CD4-positive, alpha-beta T cell (primary cell): ENCODE results near the gene ATP13A2. TPM values are rescaled to one million over a fixed set of nuclear protein-coding genes. Genes with fewer than 3 reads are reported as not detected.

Source experiments
- ATAC-seq: fragments of 200-7000 bp; cut with Tn5 transposase; one replicate; pipeline ENCODE4 v1.10.0; 2022; ENCODE audit warnings: mild to moderate bottlenecking; ENCODE audit not compliant: poor library complexity
- CTCF ChIA-PET: fragments of 350-600 bp; sonication (Branson Sonifier 250); formaldehyde crosslinking; loops from one replicate; lab custom pipeline; 2021; ENCODE audit warnings: antibody characterized with exemption, inconsistent platforms; lab: Charles Lee
- POLR2A ChIA-PET: fragments of 350-600 bp; sonication (Branson Sonifier 250); formaldehyde crosslinking; loops from one replicate; lab custom pipeline; 2021; ENCODE audit warnings: antibody characterized with exemption, inconsistent platforms; lab: Charles Lee
- DNase-seq, 14 experiments: peaks; one replicate each; pipeline ENCODE4 v3.0.0-alpha.2; 2013 to 2020; ENCODE audit warnings: mixed read lengths in 2 of 14
- H3K27ac ChIP-seq, 2 donors: one replicate each; pipeline versions ENCODE4 v1.5.1 to v1.7.0; 2013; ENCODE audit warnings: low read length in 2 of 2, low read depth in 1 of 2, mild to moderate bottlenecking in 1 of 2
- H3K27me3 ChIP-seq, 2 experiments: 1 replicate in 1 of 2; 2 replicates in 1 of 2; pipeline versions ENCODE4 v1.6.1 to v1.7.0; 2013; ENCODE audit warnings: low read length in 2 of 2, control low read depth in 1 of 2, mild to moderate bottlenecking in 1 of 2, moderate library complexity in 1 of 2; ENCODE audit not compliant: insufficient read depth in 2 of 2, control insufficient read depth in 1 of 2
- H3K36me3 ChIP-seq: one replicate; pipeline ENCODE4 v1.6.1; 2013; ENCODE audit warnings: low read length, control low read depth; ENCODE audit not compliant: insufficient read depth
- H3K4me1 ChIP-seq: one replicate; pipeline ENCODE4 v1.6.1; 2013; ENCODE audit warnings: low read length, control low read depth; ENCODE audit not compliant: insufficient read depth
- H3K4me3 ChIP-seq: one replicate; pipeline ENCODE4 v1.5.1; 2013; ENCODE audit warnings: mild to moderate bottlenecking, low read length, moderate library complexity
- H3K9me3 ChIP-seq, 2 experiments: 1 replicate in 1 of 2; 2 replicates in 1 of 2; pipeline versions ENCODE4 v1.6.1 to v1.7.0; 2013; ENCODE audit warnings: low read length in 2 of 2, mild to moderate bottlenecking in 2 of 2, control low read depth in 1 of 2, moderate library complexity in 1 of 2; ENCODE audit not compliant: control insufficient read depth in 1 of 2, insufficient read depth in 1 of 2
- H3K27ac Mint-ChIP-seq: one replicate; pipeline ENCODE4 v1.8.0; 2020; ENCODE audit warnings: mixed read lengths
- H3K27me3 Mint-ChIP-seq: one replicate; pipeline ENCODE4 v1.8.0; 2021; ENCODE audit warnings: mixed read lengths
- H3K36me3 Mint-ChIP-seq: one replicate; pipeline ENCODE4 v1.8.0; 2021; ENCODE audit warnings: low read depth, mixed read lengths
- H3K4me1 Mint-ChIP-seq: one replicate; pipeline ENCODE4 v1.8.0; 2021; ENCODE audit warnings: low read depth, mixed read lengths
- H3K4me3 Mint-ChIP-seq: one replicate; pipeline ENCODE4 v1.8.0; 2020; ENCODE audit warnings: mild to moderate bottlenecking, mixed read lengths
- H3K9me3 Mint-ChIP-seq: one replicate; pipeline ENCODE4 v1.8.0; 2020; ENCODE audit warnings: mixed read lengths
- intact Hi-C, 2 experiments: fragments of 100-400 bp; cut with DNase I in 1 of 2; cut with micrococcal nuclease in 1 of 2; formaldehyde crosslinking; loops; one replicate each; pipeline versions ENCODE4 v1.15.1 to v1.9.0; 2023 to 2025; cut with DNase I, micrococcal nuclease
- total RNA-seq, 174 experiments: library from RNA in 2 of 174; stranded (reverse) in 2 of 174; gene quantifications; one replicate each; pipeline ENCODE4 v1.2.3 and lab custom pipeline; 2021 to 2026
- TF ChIP-seq, protein P1 (sequence below): fragments of 200-600 bp; IDR thresholded peaks from one replicate; pipeline ENCODE4 v1.8.0; 2022; ENCODE audit warnings: antibody characterized with exemption, mild to moderate bottlenecking

Gene ATP13A2
- total RNA-seq, 2 experiments from 2014 or later, result 27.0 to 30.6 TPM

DNA sequence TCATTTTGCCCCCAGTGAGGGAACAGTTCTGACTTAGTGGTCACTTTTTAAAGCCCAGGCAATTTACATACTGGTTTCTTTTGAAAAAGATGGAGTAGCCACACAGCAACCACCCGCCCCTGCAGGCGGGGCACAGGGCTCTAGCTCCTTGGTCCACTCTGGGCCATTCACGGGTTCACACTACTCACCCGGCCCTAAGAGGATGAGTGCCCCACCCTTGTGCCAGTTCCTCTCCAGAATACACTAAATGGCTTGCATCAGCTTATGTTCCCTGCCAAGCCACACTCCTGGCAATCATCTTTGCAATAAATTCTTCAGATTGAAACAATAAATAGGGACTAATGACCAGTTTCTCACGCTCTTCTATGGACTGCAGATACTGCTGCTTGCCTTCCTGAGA lies 15.7 kb upstream of the ATP13A2 start:
- no peak overlapping the region for H3K4me3 Mint-ChIP-seq
- DNase-seq (no peak), ATAC-seq (no peak)
- no peaks in the 10 kb centered on the region for H3K4me1 Mint-ChIP-seq
- no peaks in the 10 kb centered on the region for H3K27me3 Mint-ChIP-seq
- H3K9me3 Mint-ChIP-seq, result no peaks in the 10 kb centered on the region
- H3K4me1 ChIP-seq, result no peaks in the 10 kb centered on the region
- ChIA-PET POLR2A (no interaction called here), CTCF (no interaction called here)
- intact Hi-C loops, result no loop called here
- TF ChIP-seq, protein P1, sequence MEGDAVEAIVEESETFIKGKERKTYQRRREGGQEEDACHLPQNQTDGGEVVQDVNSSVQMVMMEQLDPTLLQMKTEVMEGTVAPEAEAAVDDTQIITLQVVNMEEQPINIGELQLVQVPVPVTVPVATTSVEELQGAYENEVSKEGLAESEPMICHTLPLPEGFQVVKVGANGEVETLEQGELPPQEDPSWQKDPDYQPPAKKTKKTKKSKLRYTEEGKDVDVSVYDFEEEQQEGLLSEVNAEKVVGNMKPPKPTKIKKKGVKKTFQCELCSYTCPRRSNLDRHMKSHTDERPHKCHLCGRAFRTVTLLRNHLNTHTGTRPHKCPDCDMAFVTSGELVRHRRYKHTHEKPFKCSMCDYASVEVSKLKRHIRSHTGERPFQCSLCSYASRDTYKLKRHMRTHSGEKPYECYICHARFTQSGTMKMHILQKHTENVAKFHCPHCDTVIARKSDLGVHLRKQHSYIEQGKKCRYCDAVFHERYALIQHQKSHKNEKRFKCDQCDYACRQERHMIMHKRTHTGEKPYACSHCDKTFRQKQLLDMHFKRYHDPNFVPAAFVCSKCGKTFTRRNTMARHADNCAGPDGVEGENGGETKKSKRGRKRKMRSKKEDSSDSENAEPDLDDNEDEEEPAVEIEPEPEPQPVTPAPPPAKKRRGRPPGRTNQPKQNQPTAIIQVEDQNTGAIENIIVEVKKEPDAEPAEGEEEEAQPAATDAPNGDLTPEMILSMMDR, result no peak
- H3K36me3 ChIP-seq, result peaks cover 88% of the 10 kb centered on the region
- no peak overlapping the region for H3K27ac Mint-ChIP-seq
- peaks cover 86% of the 10 kb centered on the region for H3K36me3 Mint-ChIP-seq
- no peaks in the 10 kb centered on the region for H3K27me3 ChIP-seq
- no peak overlapping the region for H3K27ac ChIP-seq
- no peak overlapping the region for H3K4me3 ChIP-seq
- H3K9me3 ChIP-seq, result no peaks in the 10 kb centered on the region

DNA sequence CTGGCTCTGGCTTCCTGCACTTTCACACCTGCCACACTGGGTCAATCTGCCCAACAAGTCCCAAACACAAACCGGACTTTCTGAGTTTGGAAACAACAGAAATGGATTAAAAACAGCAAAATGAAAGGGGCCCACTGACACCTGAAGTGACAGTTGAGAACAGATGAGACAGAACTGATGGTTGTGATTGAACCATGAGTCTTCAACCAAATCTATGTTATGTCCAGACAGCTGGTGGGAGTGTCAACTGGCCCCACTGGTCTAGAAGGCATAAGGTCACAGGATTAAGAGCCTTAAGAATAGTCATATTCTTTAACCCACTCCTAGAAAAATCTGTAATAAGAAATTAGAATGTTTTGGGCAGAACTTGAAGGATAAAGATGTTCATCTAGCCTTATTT lies 13.0 kb upstream of the ATP13A2 start:
- Histone ChIP-seq H3K27ac (no peak overlapping the region), H3K27me3 (no peaks in the 10 kb centered on the region), H3K4me3 (no peak overlapping the region), H3K4me1 (no peaks in the 10 kb centered on the region), H3K9me3 (no peaks in the 10 kb centered on the region), H3K36me3 (peaks cover 93% of the 10 kb centered on the region)
- TF ChIP-seq, protein P1, result no peak
- no peaks in the 10 kb centered on the region for H3K27me3 Mint-ChIP-seq
- intact Hi-C loops, result no loop called here
- H3K9me3 Mint-ChIP-seq, result no peaks in the 10 kb centered on the region
- no peak overlapping the region for H3K27ac Mint-ChIP-seq
- ChIA-PET CTCF (no interaction called here), POLR2A (no interaction called here)
- no peaks in the 10 kb centered on the region for H3K4me1 Mint-ChIP-seq
- peaks cover 92% of the 10 kb centered on the region for H3K36me3 Mint-ChIP-seq
- DNase-seq (no peak), ATAC-seq (no peak)
- H3K4me3 Mint-ChIP-seq, result no peak overlapping the region

DNA sequence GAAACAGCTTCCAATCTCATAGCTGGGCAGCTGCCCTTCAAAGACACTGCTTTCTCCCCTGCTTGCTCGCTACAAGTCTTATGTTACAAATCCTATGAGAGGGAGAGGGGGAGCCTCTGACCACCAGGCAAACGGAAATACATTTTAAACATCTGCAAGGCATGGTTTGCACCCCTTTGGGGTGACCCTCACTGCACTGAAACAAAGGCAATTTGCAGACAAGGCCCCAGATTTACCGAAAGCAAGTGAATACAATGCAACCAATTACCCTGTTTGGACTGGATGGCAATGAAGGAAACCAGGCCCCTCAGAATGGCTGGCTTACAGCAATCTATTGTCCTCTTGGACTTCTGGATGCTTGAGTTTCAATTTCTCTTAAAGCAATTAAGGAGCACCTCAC lies 11.8 kb upstream of the ATP13A2 start:
- Histone ChIP-seq H3K27me3 (no peaks in the 10 kb centered on the region), H3K4me1 (no peaks in the 10 kb centered on the region), H3K27ac (no peak overlapping the region), H3K4me3 (no peak overlapping the region), H3K9me3 (no peaks in the 10 kb centered on the region), H3K36me3 (peaks cover 93% of the 10 kb centered on the region)
- intact Hi-C loops, result no loop called here
- ATAC-seq (no peak), DNase-seq (no peak)
- Mint-ChIP-seq H3K36me3 (peaks cover 95% of the 10 kb centered on the region), H3K27ac (peak overlapping the region; percentile 36), H3K27me3 (no peaks in the 10 kb centered on the region), H3K9me3 (no peaks in the 10 kb centered on the region), H3K4me3 (no peak overlapping the region), H3K4me1 (no peaks in the 10 kb centered on the region)
- ChIA-PET POLR2A (no interaction called here), CTCF (no interaction called here)
- TF ChIP-seq, protein P1, result no peak
